22Rv1 (cell line): ENCODE results near the gene ALG9.

Source experiments
- H3K27ac ChIP-seq: fragments of 450-650 bp; 2 replicates; pipeline ENCODE4 v1.5.1; 2017
- ZFX ChIP-seq: fragments of 450-650 bp; IDR thresholded peaks from 2 replicates; pipeline ENCODE4 v1.6.1; 2017; ENCODE audit warnings: antibody characterized with exemption, borderline replicate concordance
- TF ChIP-seq, protein P1 (sequence below): fragments of 450-650 bp; IDR thresholded peaks from 2 replicates; pipeline ENCODE4 v1.5.1; 2017; ENCODE audit warnings: mild to moderate bottlenecking

The ALG9 gene

DNA sequence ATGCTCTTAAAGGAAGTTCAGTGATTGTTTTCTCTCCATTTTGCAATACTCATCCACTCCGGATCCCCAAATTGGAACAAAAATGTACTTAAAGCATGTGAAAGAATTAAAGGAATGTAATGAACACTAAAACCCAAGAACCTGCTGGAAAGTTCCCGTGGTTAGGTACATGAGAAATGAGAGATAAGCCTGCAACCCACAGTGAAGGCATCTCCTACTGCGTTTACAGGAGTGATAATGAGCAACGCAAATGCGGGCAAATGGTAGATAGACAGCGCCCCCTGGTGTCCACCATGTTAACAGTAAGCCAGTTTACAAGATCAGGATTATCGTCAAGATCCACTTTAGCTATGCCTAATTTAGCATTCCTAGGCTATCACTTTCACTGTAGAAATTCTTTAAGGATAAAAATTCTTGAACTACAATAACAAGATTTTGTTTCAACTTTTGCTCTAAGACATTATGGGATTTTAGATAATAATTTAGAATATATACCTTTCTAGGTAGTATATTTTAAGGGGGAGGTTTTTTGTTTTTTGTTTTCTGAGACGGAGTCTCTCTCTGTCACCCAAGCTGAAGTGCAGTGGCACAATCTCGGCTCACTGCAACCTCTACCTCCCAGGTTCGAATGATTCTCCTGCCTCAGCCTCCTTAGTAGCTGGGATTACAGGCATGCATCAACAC, 29.9 kb downstream of the ALG9 start:
- H3K27ac ChIP-seq, result no peak overlapping the region; the same call in 1 of the 2 replicates

DNA sequence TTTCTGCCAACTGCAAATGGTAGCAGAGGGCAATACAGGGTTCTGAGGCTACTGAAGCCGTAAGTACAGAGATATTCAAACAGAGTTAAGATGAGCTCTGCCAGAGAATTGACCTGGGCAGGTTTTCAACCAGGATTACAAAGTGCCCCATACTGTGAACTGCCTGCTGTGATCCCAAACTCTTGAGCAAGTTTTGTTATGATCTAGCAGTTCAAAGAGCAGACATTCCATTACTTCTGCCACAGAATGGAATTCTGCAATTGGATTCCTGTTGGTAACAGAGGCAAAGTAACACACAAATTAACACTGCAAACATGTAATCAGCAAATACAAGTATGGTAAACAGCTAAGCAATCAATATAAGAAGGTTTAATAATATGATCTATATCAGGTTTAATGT, 31.2 kb downstream of the ALG9 start:
- no peak for TF ChIP-seq ZFX
- TF ChIP-seq, protein P1, sequence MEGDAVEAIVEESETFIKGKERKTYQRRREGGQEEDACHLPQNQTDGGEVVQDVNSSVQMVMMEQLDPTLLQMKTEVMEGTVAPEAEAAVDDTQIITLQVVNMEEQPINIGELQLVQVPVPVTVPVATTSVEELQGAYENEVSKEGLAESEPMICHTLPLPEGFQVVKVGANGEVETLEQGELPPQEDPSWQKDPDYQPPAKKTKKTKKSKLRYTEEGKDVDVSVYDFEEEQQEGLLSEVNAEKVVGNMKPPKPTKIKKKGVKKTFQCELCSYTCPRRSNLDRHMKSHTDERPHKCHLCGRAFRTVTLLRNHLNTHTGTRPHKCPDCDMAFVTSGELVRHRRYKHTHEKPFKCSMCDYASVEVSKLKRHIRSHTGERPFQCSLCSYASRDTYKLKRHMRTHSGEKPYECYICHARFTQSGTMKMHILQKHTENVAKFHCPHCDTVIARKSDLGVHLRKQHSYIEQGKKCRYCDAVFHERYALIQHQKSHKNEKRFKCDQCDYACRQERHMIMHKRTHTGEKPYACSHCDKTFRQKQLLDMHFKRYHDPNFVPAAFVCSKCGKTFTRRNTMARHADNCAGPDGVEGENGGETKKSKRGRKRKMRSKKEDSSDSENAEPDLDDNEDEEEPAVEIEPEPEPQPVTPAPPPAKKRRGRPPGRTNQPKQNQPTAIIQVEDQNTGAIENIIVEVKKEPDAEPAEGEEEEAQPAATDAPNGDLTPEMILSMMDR, result no peak
- H3K27ac ChIP-seq, result no peak overlapping the region

More for the DNA sequence above, 29.9 kb downstream of the ALG9 start:
- TF ChIP-seq, protein P1, result peak; percentile 91
- no peak for TF ChIP-seq ZFX

DNA sequence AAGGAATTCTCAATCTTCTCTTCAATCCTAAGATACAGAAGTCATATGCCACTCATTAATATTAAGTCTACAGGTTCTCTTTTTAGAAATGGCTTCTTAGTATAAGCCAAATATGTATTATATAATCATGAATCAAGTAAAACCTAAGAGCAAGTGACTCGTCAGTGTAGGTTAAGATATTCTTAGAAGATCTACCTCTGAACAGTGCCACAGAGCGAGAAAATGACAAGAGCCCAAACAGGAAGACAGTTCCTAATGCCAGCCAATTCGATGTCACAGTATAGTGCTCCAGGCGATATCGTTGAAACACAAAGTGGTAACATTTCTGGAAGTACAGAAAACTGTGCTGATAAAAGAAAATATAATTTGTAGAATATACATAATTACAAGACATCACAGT, 33.3 kb downstream of the ALG9 start:
- TF ChIP-seq, protein P1, result no peak
- no peak for TF ChIP-seq ZFX
- H3K27ac ChIP-seq, result no peak overlapping the region

DNA sequence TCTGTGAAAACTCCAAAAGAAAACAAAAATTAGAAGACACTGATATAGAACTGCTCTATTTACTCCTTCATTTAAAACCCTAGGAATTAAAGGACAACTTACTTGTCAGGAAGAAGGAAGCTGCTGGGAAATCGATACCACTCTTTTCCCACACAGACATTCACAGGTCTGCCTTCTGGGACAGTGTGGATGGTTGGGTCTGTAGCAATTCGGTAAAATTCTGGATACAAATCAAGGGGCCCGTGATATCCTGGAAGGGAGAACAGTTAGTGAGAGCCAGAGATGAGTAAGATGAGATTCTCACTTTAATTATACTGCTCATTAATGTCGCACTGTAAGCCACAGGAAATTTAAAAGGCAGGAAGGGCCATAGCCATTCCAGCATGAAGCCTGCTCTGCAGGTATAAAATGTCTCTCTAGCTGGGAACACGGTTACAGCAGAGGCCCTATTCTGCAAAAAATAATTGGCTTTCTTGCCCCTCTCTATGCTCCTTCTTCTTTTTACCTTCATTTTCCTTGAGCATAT, 34.0 kb downstream of the ALG9 start:
- no peak overlapping the region for H3K27ac ChIP-seq
- no peak for TF ChIP-seq ZFX
- TF ChIP-seq, protein P1, result no peak

DNA sequence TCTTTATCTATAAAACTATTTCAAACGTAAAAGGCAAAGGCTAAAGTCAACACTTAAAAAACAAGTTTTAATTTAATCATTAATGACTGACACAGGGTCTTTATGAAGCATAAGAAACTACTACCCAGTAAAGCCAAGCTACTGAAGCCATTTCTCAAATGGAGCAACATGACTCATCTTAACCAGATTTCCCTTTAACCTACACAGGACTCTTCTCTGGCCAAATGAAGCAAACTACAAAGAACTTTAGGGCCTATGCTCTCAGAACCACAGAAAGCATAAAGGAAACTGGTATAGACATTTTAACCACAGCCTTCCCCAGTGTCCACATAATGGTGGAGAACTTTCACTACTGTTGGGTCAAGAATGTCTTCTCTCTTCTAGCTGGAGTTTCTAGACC, 34.7 kb downstream of the ALG9 start:
- H3K27ac ChIP-seq, result no peak overlapping the region
- TF ChIP-seq, protein P1, result no peak
- no peak for TF ChIP-seq ZFX

DNA sequence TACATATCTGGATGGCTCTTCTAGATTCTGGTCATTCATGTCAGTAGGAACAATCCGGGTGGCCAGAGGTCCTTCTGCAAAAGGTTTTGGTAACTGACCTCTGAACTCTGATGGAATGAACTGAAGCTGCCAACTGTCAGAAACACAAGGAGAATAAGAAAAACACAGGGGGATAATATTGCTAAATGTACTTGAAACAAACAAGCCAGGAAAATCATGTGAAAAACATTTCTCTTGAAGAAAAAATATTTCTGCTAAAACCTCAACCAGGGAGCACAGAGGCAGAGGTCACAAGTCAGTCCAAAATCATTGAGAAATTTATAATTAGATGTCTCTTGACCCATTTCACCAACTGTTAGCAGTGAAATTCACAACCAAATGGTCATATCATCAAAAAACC, 35.2 kb downstream of the ALG9 start:
- H3K27ac ChIP-seq, result no peak overlapping the region
- TF ChIP-seq, protein P1, result no peak
- no peak for TF ChIP-seq ZFX

DNA sequence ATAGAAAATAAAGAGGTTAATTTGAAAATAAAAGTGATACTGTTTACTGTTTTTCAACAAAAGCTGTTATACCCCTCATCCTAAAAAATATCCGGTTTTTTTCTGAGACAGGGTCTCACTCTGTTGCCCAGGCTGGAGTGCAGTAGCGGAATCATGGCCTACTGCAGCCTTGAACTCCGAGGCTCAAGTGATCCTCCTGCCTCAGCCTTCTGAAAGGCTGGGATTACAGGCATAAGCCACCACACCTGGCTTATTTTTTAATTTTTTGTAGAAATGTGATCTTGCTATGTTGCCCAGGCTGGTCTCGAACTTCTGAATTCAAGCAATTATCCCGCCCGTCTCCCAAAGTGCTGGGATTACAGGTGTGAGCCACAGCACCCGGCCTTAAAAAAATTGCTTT, 35.7 kb downstream of the ALG9 start:
- TF ChIP-seq, protein P1, result no peak
- TF ChIP-seq ZFX, result no peak
- H3K27ac ChIP-seq, result no peak overlapping the region
